Activated T-helper 2 cell treated with anti-CD3 and anti-CD28 coated beads, Interferon-gamma antibody, Interleukin-2, Interleukin-4, amounts not matched to agents 10 μg/mL and 5 μg/mL and 100 μg/mL, durations not matched to agents 14 hours and 24 hours and 36 hours (primary cell): Measurements from ENCODE around the gene MYO9B. TPM values are rescaled to one million over a fixed set of nuclear protein-coding genes. Genes with fewer than 3 reads are reported as not detected.

Source experiments
- DNase-seq: peaks from one replicate; pipeline ENCODE4 v3.0.0; 2021; ENCODE audit warnings: low spot score
- H3K27ac Mint-ChIP-seq: one replicate; pipeline ENCODE4 v1.8.0; 2021; ENCODE audit warnings: mixed read lengths
- H3K27me3 Mint-ChIP-seq: one replicate; pipeline ENCODE4 v1.8.0; 2021; ENCODE audit warnings: low read depth, mixed read lengths
- H3K36me3 Mint-ChIP-seq: one replicate; pipeline ENCODE4 v1.8.0; 2021; ENCODE audit warnings: low read depth, mixed read lengths
- H3K4me1 Mint-ChIP-seq: one replicate; pipeline ENCODE4 v1.8.0; 2021; ENCODE audit warnings: low read depth, mixed read lengths
- H3K4me3 Mint-ChIP-seq: one replicate; pipeline ENCODE4 v1.8.0; 2021; ENCODE audit warnings: low read depth, mild to moderate bottlenecking, moderate library complexity, mixed read lengths
- H3K9me3 Mint-ChIP-seq: one replicate; pipeline ENCODE4 v1.8.0; 2021; ENCODE audit warnings: mixed read lengths
- intact Hi-C: fragments of 100-400 bp; cut with micrococcal nuclease; formaldehyde crosslinking; loops from one replicate; pipeline ENCODE4 v1.15.1; 2023
- total RNA-seq: library from RNA; stranded (reverse); gene quantifications from 2 replicates; pipeline ENCODE4 v1.2.3, GENCODE V29; 2022

MYO9B gene
- total RNA-seq, 1 donor from 2014 or later = 143 TPM

DNA sequence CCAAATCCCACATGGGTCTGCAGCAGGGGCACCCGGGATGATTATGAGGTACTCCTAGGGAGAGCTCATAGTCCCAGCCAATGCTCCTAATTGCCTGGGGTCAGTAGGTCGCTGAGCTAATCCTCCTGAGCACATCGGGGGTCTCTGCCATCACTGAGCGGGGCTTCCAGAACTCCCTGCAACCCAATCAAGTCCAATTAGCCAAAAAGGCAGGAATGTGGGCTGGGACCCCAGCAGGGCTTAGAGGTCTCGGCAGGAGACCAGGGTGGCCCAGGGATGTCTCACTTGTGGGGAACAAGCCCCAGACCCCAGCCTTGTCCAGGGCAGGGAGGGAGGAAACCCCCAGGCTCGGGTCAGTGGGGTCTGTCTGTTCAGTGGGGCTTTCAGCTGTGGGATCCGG, 31.8 kb upstream of the MYO9B start:
- H3K4me1 Mint-ChIP-seq = no peaks in the 10 kb centered on the region
- H3K27ac Mint-ChIP-seq = no peak overlapping the region
- peaks cover 4% of the 10 kb centered on the region for H3K36me3 Mint-ChIP-seq
- H3K27me3 Mint-ChIP-seq = peaks cover 2% of the 10 kb centered on the region
- no peak for DNase-seq
- no peaks in the 10 kb centered on the region for H3K9me3 Mint-ChIP-seq
- H3K4me3 Mint-ChIP-seq = no peak overlapping the region
- intact Hi-C loops = no loop called here

DNA sequence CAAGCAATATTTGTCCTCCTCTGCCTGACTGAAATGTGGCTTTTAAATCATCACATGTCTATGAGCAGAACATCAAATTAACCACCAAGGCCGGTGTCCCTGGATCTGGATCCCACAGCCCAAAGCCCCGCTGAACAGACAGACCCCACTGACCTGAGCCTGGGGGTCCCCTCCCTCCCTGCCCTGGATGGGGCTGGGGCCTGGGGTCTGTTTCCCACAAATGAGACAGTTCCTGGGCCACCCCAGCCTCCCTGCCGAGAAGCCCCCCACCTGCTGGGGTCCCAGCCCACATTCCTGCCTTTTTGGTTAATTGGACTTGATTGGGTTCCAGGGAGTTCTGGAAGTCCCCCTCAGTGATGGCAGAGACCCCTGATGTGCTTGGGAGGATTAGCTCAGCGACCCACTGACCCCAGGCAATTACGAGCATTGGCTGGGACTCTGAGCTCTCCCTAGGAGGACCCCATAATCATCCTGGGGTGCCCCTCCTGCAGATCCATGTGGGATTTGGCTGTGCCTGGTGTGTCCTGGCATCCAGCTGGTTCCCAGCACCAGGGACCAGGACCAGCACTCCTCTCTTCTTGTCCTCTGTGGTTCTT, 29.6 kb upstream of the MYO9B start:
- no peaks in the 10 kb centered on the region for H3K4me1 Mint-ChIP-seq
- peaks cover 2% of the 10 kb centered on the region for H3K27me3 Mint-ChIP-seq
- intact Hi-C loops = no loop called here
- H3K4me3 Mint-ChIP-seq = no peak overlapping the region
- H3K36me3 Mint-ChIP-seq = peaks cover 18% of the 10 kb centered on the region
- no peaks in the 10 kb centered on the region for H3K9me3 Mint-ChIP-seq
- no peak for DNase-seq
- no peak overlapping the region for H3K27ac Mint-ChIP-seq

- no peaks in the 10 kb centered on the region for H3K9me3 Mint-ChIP-seq
- H3K4me3 Mint-ChIP-seq = no peak overlapping the region
- H3K27ac Mint-ChIP-seq = no peak overlapping the region
- no peak for DNase-seq
- H3K4me1 Mint-ChIP-seq = no peaks in the 10 kb centered on the region
- intact Hi-C loops = no loop called here
- H3K27me3 Mint-ChIP-seq = no peaks in the 10 kb centered on the region
- H3K36me3 Mint-ChIP-seq = peaks cover 39% of the 10 kb centered on the region
Observed at GRCh38 chr19:17048885-17049453, 26.6 kb upstream of the MYO9B start.

DNA sequence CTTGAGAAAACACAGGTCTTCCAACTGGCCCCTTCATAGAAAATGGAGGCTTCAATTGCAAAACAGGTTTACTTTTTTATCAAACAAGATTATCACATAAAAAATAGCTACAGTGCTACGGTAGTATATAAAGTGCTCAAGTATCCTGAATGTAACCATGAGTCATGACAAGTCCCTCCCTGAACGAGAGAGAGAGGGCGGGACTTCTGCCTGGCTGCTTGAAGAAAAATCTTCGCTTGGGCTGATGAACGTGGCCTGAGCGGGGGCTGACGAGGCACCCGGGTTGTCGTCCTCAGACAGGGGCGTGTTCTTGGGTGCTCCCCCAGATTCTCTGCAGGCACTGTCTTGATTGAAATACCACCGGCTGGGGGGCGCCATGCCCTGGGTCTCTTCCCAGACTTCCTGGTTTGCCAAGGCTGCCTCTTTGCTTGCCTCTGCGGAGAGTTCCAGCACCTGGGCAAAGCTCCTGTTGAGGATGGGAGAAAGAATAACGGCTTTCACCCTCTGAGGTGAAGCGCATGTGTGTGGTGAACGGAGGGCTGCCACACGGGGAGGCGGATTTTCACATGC, 25.8 kb upstream of the MYO9B start:
- Mint-ChIP-seq H3K9me3 (no peaks in the 10 kb centered on the region), H3K27ac (peak overlapping the region; percentile 17), H3K36me3 (peaks cover 42% of the 10 kb centered on the region), H3K4me3 (no peak overlapping the region), H3K4me1 (no peaks in the 10 kb centered on the region), H3K27me3 (no peaks in the 10 kb centered on the region)
- DNase-seq = no peak
- intact Hi-C loops = loop anchor here (5.0 kb wide), 1 partner anchor 277 kb away; no protein-coding TSS in a partner anchor

DNA sequence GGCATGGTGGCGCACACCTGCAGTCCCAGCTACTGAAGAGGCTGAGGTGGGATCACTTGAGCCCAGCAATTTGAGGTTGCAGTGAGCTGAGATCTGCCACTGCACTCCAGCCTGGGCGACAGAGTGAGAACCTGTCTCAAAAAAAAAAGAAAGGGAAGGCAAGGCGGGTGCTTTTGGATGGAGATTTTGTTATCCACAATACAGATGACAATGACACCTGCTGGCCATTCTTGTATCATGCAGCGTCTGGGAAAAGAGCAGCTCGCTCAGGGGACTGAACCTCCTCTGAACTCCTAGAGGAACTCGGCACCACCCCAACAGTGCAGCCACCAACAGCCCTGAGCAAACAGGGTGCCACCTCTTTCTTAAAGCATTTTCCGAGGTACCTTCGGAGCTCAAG, 23.1 kb upstream of the MYO9B start:
- intact Hi-C loops = loop anchor here (5.0 kb wide), 1 partner anchor 280 kb away; no protein-coding TSS in a partner anchor
- Mint-ChIP-seq H3K4me1 (no peaks in the 10 kb centered on the region), H3K27me3 (no peaks in the 10 kb centered on the region), H3K36me3 (peaks cover 54% of the 10 kb centered on the region), H3K4me3 (no peak overlapping the region), H3K27ac (no peak overlapping the region), H3K9me3 (no peaks in the 10 kb centered on the region)
- no peak for DNase-seq

GRCh38 chr19:17054746-17055145, 20.8 kb upstream of the MYO9B start:
- intact Hi-C loops = loop anchor here (5.0 kb wide), 1 partner anchor 282 kb away; no protein-coding TSS in a partner anchor
- Mint-ChIP-seq H3K4me1 (no peaks in the 10 kb centered on the region), H3K27me3 (no peaks in the 10 kb centered on the region), H3K27ac (no peak overlapping the region), H3K36me3 (peaks cover 63% of the 10 kb centered on the region), H3K4me3 (no peak overlapping the region), H3K9me3 (no peaks in the 10 kb centered on the region)
- no peak for DNase-seq

- H3K27me3 Mint-ChIP-seq = no peaks in the 10 kb centered on the region
- intact Hi-C loops = no loop called here
- H3K36me3 Mint-ChIP-seq = peaks cover 67% of the 10 kb centered on the region
Observed at GRCh38 chr19:17055636-17056035, 19.9 kb upstream of the MYO9B start.

GRCh38 chr19:17058236-17058635, 17.3 kb upstream of the MYO9B start:
- no peak for DNase-seq
- Mint-ChIP-seq H3K4me3 (no peak overlapping the region), H3K27ac (no peak overlapping the region), H3K36me3 (peaks cover 63% of the 10 kb centered on the region), H3K9me3 (no peaks in the 10 kb centered on the region), H3K4me1 (peaks cover 2% of the 10 kb centered on the region), H3K27me3 (no peaks in the 10 kb centered on the region)
- intact Hi-C loops = no loop called here

More at GRCh38 chr19:17055636-17056035, 19.9 kb upstream of the MYO9B start:
- no peak overlapping the region for H3K27ac Mint-ChIP-seq
- DNase-seq = no peak
- no peak overlapping the region for H3K4me3 Mint-ChIP-seq
- H3K4me1 Mint-ChIP-seq = no peaks in the 10 kb centered on the region
- no peaks in the 10 kb centered on the region for H3K9me3 Mint-ChIP-seq

GRCh38 chr19:17060802-17061201, 14.8 kb upstream of the MYO9B start:
- H3K4me1 Mint-ChIP-seq = peaks cover 15% of the 10 kb centered on the region
- no peaks in the 10 kb centered on the region for H3K27me3 Mint-ChIP-seq
- H3K4me3 Mint-ChIP-seq = no peak overlapping the region
- peaks cover 5% of the 10 kb centered on the region for H3K9me3 Mint-ChIP-seq
- no peak overlapping the region for H3K27ac Mint-ChIP-seq
- intact Hi-C loops = no loop called here
- no peak for DNase-seq
- H3K36me3 Mint-ChIP-seq = peaks cover 74% of the 10 kb centered on the region

GRCh38 chr19:17061205-17061604, 14.4 kb upstream of the MYO9B start:
- intact Hi-C loops = no loop called here
- no peaks in the 10 kb centered on the region for H3K27me3 Mint-ChIP-seq
- peaks cover 15% of the 10 kb centered on the region for H3K4me1 Mint-ChIP-seq
- peaks cover 5% of the 10 kb centered on the region for H3K9me3 Mint-ChIP-seq
- H3K27ac Mint-ChIP-seq = no peak overlapping the region
- H3K36me3 Mint-ChIP-seq = peaks cover 70% of the 10 kb centered on the region
- DNase-seq = no peak
- H3K4me3 Mint-ChIP-seq = no peak overlapping the region

- no peak for DNase-seq
- peaks cover 20% of the 10 kb centered on the region for H3K4me1 Mint-ChIP-seq
- no peak overlapping the region for H3K4me3 Mint-ChIP-seq
- intact Hi-C loops = no loop called here
- H3K36me3 Mint-ChIP-seq = peaks cover 71% of the 10 kb centered on the region
- H3K27ac Mint-ChIP-seq = no peak overlapping the region
- H3K9me3 Mint-ChIP-seq = peaks cover 5% of the 10 kb centered on the region
- H3K27me3 Mint-ChIP-seq = no peaks in the 10 kb centered on the region
Observed at GRCh38 chr19:17061691-17062090, 13.9 kb upstream of the MYO9B start.

DNA sequence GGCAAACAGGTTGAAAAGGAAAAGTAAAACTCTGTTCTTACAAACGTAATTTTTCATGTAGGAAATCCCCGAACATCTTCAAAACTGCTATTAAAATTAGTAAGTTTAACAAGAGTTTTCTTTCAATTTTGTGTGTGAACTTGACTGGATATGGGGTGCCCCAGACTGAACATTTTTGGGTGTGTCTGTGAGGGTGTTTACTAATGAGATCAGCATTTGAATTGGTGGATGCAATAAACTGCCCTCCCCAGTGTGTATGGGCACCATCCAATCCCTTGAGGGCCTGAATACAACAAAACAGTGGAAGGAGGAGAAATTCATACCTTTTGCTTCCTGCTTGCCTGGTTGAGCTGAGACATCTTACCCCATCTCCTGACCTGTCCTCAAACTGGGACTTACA, 12.1 kb upstream of the MYO9B start:
- no peaks in the 10 kb centered on the region for H3K27me3 Mint-ChIP-seq
- H3K27ac Mint-ChIP-seq = no peak overlapping the region
- intact Hi-C loops = no loop called here

GRCh38 chr19:17069193-17069592, 6.4 kb upstream of the MYO9B start:
- no peaks in the 10 kb centered on the region for H3K27me3 Mint-ChIP-seq
- H3K4me1 Mint-ChIP-seq = peaks cover 40% of the 10 kb centered on the region
- intact Hi-C loops = loop anchor here (5.0 kb wide), 1 partner anchor 113 kb away; no protein-coding TSS in a partner anchor
- DNase-seq = no peak
- no peak overlapping the region for H3K27ac Mint-ChIP-seq
- no peak overlapping the region for H3K4me3 Mint-ChIP-seq
- peaks cover 61% of the 10 kb centered on the region for H3K36me3 Mint-ChIP-seq
- H3K9me3 Mint-ChIP-seq = peaks cover 5% of the 10 kb centered on the region

More for the DNA sequence above, 12.1 kb upstream of the MYO9B start:
- peaks cover 28% of the 10 kb centered on the region for H3K4me1 Mint-ChIP-seq
- H3K9me3 Mint-ChIP-seq = peaks cover 5% of the 10 kb centered on the region
- no peak overlapping the region for H3K4me3 Mint-ChIP-seq
- H3K36me3 Mint-ChIP-seq = peaks cover 70% of the 10 kb centered on the region
- DNase-seq = no peak
